Activated CD4-positive, alpha-beta T cell treated with anti-CD3 and anti-CD28 coated beads for 24 hours (primary cell): ENCODE measurements around the gene CABYR.
"Not testable (repeated sequence)": the region's sequence is repeated elsewhere in the genome, so short reads cannot be mapped to it uniquely, and the experiment has no call there.

Experiments used
- DNase-seq, 2 donors: peaks; one replicate each; pipeline ENCODE4 v3.0.0-alpha.2; 2020; ENCODE audit warnings: low read depth in 2 of 2

CABYR gene

DNA sequence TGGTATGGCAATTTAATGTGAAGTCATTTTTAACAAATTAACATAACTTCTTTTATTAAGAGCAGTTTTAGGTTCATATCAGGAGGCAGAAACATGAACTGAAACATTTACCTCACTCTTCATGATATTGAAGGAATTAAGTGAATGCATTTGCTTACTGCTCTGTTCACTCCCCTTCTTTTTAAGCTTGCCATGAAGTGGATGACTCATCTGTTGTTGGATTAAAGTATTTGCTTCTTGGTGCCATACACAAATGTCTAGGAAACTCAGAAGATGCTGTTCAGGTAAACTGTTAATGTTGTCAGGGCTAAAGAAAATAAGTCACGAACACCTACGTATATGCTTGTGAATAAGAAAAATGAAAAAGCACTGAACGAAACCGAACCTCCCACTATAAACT lies 10.2 kb upstream of the CABYR start:
- DNase-seq: no peak

- no peak for DNase-seq
These were observed 8.4 kb upstream of the CABYR start for GRCh38 chr18:24130494-24130893.

- no peak for DNase-seq
These were observed 1.9 kb upstream of the CABYR start for GRCh38 chr18:24136967-24137373.

DNA sequence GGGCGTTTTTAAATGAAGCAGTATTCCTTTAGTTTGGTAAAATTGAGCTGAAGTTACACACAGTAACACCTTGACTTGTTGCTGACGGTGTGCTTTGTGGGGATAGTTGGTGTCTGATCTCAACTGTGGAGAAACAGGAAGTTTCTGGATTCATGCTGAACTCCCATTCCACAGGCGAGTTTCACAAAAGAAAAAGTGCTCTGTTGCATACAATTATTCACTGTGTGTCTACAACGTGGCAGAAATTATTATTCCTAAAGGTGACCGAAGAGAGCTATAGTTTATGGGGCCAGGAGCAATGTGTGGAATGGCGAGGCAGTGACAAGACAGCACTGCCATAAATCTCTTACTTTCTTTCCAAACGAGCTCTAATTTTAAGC lies 463 bp upstream of the CABYR start:
- no peak for DNase-seq

- DNase-seq: no peak
These were observed 1.8 kb downstream of the CABYR start for GRCh38 chr18:24140697-24141096.

DNA sequence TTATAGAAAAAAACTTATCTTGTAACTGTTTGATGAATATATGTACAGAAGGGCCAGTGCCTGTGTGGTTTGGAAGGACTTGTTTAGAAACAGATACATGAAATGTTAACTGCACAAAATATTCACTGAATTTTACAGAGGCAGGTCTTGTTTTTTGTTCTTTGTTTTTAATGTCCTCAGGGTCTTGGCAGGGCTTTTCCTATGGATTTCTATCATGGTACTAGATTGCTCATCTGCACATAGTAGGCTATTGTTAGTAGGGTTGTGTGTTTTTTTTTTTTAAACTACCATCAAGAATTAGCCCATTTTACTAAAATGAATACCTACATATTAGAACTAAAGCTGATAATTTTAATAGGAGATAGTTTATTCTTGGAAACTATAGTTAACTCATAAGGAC lies 3.5 kb downstream of the CABYR start:
- no peak for DNase-seq

DNA sequence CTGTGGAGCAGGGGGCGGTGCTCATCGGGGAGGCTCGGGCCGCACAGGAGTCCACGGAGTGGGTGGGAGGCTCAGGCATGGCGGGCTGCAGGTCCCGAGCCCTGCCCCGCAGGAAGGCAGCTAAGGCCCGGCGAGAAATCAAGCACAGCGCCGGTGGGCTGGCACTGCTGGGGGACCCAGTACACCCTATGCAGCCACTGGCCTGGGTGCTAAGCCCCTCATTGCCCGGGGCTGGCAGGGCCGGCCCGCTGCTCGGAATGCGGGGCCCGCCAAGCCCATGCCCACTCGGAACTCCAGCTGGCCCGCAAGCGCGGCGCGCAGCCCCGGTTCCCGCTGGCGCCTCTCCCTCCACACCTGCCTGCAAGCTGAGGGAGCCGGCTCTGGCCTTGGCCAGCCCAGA lies 10.7 kb downstream of the CABYR start:
- DNase-seq: not testable (repeated sequence)

DNA sequence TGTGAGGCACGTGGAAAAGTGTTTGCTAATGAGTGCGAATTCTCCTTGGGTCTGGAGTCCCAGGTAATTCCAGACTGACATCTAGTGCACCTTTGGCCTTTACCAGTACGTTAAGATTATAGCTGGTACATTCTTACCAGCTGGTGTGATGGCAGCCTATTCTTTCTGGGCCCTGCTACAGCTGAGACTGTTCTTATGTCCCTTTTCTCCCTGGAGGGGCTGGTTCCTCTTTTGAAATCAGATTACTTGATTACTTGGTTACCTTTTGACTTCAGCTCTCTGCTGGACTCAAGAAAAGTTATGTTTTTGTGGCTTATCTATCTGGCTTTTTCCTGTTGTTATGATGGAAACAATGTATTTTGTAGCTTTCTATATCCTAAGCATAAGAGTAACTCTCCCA lies 14.5 kb downstream of the CABYR start:
- no peak for DNase-seq

DNA sequence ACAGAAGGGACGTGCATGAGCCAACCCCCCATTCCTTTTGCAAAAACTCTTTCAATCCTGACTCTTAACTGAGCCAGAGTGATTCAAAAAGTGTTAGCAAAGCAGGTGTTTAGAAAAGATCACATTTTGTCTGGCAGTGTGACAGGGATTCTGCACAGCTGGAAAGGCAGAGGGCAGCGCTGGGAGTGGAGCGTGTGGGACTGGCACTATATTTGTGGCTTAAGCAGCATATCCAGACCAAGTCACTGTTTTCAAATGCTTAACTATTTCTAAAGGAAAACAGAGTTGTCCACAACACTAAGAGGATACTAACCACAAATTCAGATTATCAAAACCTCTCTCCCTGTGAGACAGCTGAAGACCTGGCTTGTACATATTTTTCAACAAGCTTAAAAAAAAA lies 19.0 kb downstream of the CABYR start:
- DNase-seq: no peak

- no peak for DNase-seq
These were observed 21.2 kb downstream of the CABYR start for GRCh38 chr18:24160086-24160485.

- DNase-seq: no peak
These were observed 22.4 kb downstream of the CABYR start for GRCh38 chr18:24161304-24161703.

- no peak for DNase-seq
These were observed 29.6 kb downstream of the CABYR start for GRCh38 chr18:24168496-24168895.

- no peak for DNase-seq
These were observed 31.5 kb downstream of the CABYR start for GRCh38 chr18:24170360-24170759.

GRCh38 chr18:24173997-24174396 lies 35.1 kb downstream of the CABYR start:
- DNase-seq: no peak

GRCh38 chr18:24176727-24177416 lies 38.0 kb downstream of the CABYR start:
- peak; percentile 33 to 49 for DNase-seq

DNA sequence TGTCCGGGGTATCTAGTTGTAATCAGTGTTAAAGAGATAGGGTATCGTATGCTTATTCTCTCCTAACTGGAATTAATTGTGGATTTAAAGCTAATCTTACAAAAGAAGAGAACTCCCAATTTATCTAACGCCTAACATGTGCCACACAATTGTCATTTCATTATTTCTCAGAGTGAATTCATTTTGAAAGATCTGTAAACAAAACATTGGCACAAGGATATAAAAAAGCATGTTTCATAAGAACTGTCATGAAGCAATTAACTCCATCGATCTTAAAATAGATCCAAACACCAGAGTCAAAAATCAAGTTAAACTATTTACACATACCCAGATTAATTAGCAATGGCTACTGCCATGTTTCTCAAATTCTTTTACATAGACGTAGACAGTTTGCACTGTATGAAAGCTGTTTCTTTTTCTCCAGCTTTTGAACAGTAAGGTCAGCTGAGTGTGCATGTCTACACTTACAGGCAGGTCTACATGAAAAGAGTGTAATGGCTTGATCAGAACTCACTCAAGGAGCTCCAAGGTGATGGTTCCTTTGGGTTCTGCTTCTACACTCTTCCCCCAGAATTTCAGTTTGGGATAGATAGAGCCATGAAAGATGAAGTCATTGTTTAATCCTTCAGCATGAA lies 38.8 kb downstream of the CABYR start:
- DNase-seq: no peak

- DNase-seq: no peak
These were observed 41.2 kb downstream of the CABYR start for GRCh38 chr18:24180048-24180447.

- DNase-seq: no peak
These were observed 42.9 kb downstream of the CABYR start for GRCh38 chr18:24181806-24182205.

DNA sequence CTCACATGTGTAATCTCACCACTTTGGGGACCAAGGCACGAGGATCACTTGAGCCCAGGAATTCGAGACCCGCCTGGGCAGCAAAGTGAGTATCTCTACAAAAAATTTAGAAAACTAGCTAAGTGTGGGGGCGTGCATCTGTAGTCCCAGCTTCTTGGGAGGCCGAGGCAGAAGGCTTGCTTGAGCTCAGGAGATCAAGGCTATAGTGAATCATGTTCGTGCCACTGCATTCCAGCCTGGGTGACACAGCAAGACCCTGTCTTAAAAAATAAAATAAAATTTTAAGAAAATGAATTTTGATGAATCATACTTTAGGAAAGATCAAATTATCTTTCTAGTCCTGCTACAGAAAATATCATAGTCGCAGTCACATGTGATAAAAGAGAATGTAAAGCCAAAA lies 46.9 kb downstream of the CABYR start:
- DNase-seq: no peak

GRCh38 chr18:24187049-24187448 lies 48.2 kb downstream of the CABYR start:
- no peak for DNase-seq

DNA sequence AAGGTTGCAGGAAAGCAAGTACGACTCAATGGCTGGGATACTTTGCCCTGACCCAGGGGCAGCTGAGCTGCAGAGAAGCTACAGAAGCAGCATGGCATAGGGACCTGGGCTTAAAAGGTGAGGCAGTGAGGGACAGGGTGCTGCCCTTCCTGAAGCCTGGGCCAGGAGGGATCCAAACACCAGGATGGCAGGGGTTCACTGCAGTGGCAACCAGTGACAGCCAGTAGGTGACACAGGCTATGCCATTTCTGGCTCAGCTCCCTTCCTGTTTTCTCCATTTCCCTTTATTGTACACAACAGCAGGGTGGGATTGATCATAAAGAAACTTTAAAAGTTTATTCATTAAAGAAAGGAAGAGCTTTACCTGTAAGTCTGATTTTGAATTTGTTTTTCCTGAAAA lies 48.8 kb downstream of the CABYR start:
- no peak for DNase-seq

GRCh38 chr18:24188120-24188519 lies 49.3 kb downstream of the CABYR start:
- no peak for DNase-seq

- no peak for DNase-seq
These were observed 50.2 kb downstream of the CABYR start for GRCh38 chr18:24189007-24189528.
